Measurements from ENCODE around the gene ADAMTS6. TPM values are rescaled to one million over a fixed set of nuclear protein-coding genes. Genes with fewer than 3 reads are reported as not detected.
"Not testable (repeated sequence)": the region's sequence is repeated elsewhere in the genome, so short reads cannot be mapped to it uniquely, and the experiment has no call there.

Gene ADAMTS6
- total RNA-seq, 1 donor from 2014 or later = 0.88 TPM

DNA sequence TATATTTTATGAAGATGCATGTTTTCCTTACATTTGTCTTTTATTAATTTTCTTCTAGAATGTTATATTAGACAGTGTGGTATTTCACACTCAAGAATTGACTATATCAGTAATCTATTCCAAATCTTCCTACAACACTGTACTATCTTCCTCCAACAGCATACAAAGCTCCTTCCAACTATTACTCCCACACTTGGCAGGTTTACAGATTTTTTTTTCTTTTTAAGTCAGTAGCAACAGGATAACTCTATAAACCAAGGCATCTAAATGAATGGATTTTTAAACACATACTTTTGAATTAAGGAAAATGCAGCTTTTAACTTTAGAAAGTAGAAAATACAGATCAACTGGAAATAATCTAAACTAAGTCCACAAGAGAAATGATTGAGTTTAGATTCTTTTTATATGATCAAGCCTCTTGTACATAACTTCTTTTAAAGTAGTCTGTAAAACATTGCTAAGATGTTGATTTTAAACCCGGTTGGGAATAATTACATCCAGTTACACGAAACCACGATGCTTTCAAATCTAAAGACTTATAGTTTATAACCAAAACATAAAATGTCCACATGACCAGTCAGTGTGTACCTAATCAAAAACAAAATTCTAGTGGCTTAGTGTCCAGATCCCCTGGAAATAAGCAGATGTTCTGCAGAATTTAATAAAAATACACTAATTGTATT, 281.6 kb downstream of the ADAMTS6 start:
- intact Hi-C loops (cut with micrococcal nuclease) = no loop called here

DNA sequence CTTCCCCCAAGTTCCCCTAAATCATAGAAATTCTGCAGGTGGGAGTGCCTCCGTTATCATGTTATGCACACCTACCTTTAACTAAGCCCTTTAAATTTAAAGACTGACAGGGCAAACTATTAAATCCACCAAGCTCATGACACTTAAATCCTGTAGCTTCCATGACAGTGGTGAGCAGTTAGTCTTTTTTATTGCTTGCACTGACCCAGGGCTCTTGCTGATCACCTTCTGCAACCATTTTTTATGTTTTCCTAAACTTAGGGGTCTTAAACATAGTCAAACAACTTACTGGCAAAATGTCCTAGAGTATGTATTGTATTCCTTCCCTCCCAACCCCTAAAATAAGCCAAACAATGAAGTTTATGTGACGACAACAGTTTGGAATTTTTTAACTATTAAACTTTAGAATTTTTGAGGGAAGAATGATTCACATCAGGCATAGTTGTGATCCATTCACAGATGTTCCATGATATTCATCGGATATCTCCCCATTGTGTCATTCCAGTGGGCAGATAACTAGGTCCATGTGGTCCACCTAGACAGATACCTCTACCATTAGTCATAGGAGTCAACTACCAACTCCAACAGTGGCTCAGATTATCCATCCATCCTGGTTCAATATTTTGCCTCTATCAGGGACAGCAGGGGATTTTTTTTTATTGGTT, 283.1 kb downstream of the ADAMTS6 start:
- intact Hi-C loops (cut with micrococcal nuclease) = no loop called here

DNA sequence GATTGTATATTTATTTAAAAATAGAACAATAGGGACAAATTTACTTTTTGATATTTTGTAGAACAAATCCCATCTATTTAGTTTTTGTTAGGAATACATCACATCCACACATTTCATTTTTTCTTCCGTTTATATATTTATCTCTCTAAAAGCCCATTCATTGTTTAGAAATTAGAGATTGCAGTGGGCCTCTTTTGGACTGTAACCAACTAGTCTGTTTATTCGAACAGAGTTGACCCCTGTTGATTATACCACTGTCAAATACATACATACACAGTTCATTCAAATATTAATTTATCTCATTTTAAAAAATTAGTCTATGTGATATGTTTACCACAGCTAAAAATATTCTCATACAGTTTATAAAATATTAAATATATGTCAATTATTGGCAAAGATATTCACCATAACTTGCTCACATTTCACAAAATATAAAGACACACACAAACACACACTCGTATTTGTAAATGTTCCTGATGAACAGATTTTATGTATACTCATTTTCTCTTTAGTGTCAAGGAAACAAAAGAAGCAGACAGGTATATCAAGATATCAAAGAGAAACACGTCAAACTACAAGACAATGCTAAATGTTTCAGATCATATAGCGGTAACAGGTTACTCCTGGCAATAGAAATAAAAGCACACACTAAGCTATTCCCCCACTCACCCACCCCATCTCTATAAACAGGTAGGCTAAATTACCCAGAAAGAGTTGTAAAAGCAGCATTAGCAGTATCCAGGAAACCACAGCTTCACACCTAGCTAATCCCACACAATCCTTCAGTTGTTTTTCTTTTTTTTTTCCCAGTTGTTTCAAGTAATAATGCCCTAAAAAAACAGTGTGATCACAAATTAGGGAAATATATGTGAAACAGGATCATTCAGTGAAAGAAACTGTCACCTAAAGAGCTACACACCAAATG, 283.9 kb downstream of the ADAMTS6 start:
- intact Hi-C loops (cut with micrococcal nuclease) = no loop called here

DNA sequence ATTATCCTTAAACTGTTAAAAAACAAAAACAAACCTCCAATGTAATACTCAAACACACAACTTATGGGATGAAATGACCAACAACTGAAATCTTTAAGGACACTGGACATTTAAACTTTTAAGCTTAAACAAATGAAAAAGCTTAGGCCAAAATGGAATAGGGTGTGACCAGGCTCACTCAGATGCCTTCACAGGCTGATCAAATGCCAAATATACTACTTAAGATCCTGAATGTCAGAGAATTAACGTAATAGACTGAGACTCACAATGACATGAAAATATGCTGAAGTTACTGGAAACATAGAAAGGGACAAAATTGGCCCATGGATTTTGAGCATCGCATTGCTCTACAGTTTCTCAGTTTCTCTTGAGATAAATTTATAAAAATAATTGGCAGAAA, 286.8 kb downstream of the ADAMTS6 start:
- intact Hi-C loops (cut with micrococcal nuclease) = loop anchor here (5.0 kb wide), 1 partner anchor 383 kb away; no protein-coding TSS in a partner anchor

DNA sequence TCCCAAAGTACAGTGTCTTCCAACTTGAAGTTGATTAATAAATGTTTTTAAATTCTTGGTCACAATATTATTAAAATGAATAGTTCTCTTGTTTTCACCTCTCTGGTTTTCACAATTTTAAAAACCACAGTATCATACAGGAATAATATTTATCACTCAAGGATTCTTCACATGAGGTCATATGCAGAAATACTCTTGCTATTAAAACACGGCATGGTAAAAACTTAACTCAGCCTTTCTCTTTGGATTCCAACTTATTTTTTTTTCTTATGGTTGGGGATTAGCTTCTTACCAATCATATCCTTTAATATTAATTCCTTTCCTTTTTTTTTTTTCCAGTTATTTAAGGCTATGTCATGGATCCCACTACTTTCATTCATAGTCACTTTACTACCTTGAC, 289.4 kb downstream of the ADAMTS6 start:
- intact Hi-C loops (cut with micrococcal nuclease) = loop anchor here (5.0 kb wide), 1 partner anchor 380 kb away; no protein-coding TSS in a partner anchor

DNA sequence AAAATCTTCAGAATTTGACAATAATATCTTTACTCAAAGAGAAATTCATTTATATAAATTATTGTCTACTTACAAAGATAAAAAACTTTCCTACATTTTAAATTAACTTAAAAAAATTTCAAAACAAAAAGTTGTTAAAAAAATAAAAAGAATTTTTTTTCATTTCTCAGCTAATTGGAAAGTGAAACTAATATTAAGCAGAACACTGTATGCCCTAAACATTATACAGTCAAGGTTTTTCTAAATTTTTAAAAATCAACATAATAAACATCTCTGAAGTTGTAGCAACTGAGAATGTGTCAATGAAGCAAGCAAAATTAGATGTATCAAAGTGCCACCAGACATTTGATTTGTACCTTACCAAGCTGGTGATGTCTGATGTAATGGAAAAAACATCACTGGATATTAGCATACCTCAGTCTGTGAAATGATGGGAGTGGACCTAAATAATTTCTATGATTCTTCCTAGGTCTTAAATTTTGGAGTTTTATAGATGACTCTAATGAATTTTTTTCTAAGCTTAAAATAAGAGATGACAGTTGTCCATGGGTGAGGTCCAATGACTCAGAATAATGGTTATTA, 290.1 kb downstream of the ADAMTS6 start:
- intact Hi-C loops (cut with micrococcal nuclease) = loop anchor here (5.0 kb wide), 1 partner anchor 379 kb away; no protein-coding TSS in a partner anchor

DNA sequence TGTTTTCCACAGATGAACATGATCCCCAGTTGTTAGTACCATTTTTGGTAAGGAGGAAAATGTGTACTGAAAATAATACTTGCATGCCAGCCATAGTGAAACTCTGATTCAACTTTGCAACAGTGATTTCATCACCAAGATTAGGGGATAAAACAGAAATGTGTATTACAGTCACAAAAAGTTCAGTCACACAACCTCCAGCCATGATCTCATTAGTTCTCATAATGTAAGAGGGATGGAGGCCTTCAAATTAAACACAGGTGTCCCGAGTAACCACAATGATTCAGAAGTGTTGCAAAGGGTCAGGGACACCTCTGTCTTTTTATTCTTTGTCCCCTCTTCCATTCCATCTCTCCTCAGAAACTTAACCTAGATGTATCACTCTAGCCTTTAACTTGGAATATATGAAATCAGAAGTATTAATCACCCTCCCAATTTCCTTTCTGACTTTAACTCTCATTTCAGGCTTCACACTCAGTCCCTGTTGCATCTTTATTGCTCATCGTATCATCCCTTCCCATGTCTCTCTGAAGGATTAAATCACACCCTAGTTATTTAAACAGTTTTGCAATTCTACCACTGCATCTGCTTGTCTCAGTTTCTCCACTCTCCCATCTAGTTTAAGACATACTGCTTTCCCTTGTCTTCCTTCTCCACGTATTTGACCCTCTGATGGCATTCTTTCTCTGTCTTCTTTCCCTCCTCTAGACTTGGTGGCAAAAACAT, 291.2 kb downstream of the ADAMTS6 start:
- intact Hi-C loops (cut with micrococcal nuclease) = loop anchor here (5.0 kb wide), 1 partner anchor 378 kb away; no protein-coding TSS in a partner anchor

DNA sequence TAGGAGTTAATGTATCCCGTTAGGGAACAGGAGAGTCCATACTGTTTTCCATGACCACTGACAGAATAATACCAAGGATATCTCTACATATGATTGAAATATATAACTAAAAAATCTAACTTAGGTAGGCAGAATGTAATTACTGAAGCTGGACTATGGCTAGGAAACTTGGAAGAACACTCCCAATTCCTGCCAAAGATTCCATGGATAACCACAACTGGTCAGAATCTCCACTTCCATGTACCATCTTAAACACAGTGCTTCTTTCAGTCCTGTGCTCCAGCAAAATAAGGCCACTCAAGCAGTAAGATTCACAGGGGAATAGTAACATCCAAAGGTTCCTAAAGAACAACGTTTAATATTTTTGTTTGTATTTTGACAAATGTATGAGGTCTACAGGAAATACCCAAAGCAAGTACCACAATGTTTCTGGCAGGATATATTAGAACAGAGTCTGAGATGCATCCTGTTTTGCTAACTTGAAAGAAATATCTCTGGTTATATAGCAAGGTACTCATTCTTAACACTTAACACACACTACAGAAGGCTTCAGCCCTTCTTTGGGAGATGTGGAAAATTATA, 295.0 kb downstream of the ADAMTS6 start:
- intact Hi-C loops (cut with micrococcal nuclease) = no loop called here

DNA sequence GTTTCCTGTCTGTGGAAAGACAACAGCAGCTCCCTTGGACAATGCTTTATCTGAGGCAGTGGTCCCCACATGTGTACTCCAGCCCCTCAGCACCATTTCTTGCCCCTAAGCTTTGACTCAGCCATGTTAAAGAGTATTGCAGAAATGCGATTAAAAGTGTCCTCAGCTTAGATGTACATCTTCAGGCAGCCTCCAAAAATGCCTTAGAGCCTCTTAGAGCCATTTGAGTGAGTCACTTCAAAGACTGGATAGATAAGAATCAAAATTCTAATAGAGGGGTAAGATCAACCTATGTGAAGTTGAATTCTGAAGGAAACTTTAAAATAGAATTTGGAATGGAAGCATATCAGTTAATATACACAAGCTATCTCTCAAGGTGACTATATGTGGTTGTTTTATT, 296.3 kb downstream of the ADAMTS6 start:
- intact Hi-C loops (cut with micrococcal nuclease) = no loop called here

DNA sequence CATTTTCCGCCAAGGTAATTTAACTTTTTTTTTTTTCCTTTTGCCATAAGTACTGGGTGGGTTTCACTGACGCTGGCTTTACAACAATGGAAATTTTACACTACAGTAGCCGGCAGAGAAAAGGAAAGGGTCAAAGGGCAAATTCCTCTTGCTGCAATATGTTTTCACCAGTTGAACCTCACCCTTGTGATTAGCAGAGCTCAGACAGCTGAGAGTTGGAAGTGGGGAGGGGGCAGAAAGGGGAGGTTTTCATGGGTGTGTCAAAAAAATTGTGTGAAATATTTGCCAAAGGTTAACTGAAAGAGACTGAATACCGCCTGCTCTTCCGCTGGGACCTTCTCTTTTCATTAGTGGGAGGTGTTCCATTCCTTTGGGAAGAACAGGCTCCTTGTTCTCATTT, 296.9 kb downstream of the ADAMTS6 start:
- intact Hi-C loops (cut with micrococcal nuclease) = no loop called here

DNA sequence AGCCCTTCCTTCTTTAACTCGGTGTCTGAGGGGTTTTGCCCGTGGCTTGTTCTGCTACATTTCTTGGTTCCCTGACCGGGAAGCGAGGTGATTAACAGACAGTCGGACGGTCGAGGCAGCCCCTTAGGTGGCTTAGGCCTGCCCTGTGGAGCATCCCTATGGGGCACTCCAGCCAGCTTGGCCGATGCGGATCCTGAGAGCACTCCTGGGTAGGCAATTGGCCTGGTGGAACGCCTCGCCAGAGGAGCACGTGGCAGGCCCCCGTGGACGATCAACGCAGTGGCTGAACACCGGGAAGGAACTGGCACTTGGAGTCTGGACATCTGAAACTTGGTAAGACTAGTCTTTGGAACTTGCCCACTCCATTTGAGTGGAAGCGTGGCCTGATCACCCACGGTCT, 307.5 kb downstream of the ADAMTS6 start:
- intact Hi-C loops (cut with micrococcal nuclease) = not testable (repeated sequence)

DNA sequence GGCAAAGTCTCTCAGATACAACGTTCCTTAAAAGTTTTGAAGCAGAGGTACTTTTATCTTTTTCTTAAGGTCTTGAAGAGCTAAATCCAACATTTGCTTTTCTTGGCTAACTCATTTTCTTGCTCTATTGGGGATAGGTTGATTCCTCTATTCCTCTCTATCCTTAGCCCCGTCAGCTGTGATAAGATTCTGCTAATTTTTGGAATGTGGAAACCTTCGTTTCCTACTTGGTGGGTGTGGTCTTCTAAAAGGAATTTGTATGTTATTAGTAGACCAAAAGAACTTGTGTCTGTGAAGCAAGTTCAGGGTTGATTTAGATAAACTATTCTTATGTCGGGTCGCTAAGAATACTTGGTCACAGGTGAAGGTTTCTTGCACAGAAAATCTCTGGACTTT, 308.6 kb downstream of the ADAMTS6 start:
- intact Hi-C loops (cut with micrococcal nuclease) = no loop called here

DNA sequence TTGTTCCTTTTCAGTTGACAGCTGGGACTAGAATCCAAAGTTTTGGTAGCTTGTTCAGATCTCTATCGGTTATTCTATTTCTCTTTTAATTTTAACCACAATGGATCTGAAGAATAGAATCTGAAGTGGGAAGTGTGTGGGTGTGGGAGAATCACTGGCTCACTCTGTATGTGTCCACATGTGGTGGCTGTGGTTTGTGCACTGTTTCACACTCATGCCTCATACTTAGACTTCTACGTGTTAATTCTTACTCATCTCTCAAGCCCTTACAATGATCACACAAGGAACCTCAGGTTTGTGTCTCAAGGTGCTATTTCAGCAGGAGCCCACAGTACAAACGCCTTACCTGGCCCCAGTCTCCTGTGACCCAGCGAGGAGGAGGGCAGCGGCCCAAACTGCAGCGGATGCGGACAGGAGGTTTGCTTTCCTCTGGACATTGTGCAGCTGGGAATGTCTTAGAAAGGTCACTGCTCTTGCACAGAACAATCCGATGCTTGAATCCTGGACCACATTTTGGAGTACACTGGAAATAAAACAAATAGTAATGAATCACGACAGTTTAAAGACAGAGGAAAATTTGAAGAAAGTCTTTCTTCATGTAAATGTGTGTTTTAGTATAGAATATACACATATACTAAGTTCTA, 309.1 kb downstream of the ADAMTS6 start:
- intact Hi-C loops (cut with micrococcal nuclease) = no loop called here

DNA sequence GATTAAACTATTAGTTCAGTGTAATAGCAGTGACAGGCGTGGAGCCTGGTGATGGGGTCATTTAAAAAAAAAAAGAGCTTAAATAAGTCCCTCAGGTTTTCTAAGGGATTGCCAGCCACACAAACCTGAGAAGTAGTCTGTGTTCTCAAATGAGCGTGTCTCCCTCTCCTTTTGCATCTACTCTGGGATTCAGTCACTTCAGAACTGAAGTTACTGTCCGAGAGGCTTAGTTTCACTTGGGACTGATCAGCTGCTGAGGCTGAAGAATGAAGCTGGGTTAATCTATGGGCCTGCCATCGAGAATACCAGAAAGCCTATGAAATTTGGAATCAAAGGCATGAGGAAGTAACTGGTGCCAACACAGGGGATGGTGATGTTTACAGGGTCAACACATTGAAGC, 310.1 kb downstream of the ADAMTS6 start:
- intact Hi-C loops (cut with micrococcal nuclease) = no loop called here

DNA sequence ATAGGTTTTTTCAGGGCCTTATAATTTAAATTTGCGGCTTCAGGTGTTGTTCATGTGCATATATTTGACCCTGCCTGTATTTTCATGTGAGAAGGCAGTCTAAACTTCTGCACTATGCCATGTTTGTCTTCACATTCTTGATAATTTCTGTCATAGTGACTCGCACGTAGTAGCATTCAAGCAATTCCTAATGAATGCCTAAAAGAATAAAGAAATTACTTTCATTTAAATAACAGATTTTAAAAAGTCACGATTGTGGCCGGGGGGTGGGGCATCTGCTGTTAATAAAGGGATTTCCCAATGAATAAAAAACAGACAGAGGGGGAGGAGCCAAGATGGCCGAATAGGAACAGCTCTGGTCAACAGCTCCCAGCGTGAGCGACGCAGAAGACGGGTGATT, 318.0 kb downstream of the ADAMTS6 start:
- intact Hi-C loops (cut with micrococcal nuclease) = no loop called here

DNA sequence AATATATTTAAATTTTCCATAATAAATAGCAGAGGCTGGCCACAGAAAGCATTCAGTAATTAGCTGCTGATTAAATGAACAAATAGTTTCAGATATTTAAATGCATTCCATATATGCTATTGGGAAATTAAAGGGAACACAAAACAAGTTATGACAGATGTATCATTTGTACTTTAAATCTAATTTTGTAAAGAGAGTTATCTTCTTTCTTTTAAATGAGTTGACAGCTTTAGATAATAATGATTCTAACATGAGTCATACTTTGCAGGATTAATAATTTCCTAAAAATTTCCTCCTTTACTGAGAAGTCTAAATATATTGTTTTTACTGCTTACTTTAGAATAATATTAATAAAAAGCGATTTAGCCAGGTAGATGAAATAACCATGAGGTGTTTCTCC, 320.1 kb downstream of the ADAMTS6 start:
- intact Hi-C loops (cut with micrococcal nuclease) = no loop called here

DNA sequence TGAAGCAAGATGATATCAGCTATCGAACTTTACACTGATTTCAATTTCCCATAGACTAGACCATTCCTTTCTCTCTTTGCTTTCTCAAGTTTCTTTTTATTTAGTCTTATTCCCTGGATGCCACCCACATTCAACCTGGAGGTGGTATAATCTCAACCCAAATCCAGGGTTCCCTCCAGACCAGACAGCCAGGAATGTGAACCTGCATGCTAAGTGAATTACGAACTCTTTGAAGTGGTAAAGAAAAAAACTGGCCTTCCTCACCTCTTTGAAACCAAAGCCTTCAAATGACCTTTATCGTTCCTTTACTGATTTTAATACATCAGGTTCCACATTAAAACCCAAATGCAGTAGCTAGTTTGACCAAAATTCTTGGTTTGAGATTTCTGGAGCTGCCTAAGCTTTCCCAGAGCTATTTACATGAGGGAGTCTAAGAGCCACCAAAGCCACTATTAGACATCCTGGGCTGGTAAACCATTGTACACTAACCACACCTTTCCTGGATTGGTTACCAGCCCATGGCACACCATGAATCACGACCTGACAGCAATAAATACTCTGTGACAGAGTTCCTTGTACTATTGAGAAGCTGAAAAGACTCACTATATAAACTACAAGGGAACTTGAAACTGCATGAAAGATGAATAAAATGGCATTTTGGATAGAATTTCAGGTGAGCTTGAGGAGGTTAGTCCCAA, 323.7 kb downstream of the ADAMTS6 start:
- intact Hi-C loops (cut with micrococcal nuclease) = no loop called here

DNA sequence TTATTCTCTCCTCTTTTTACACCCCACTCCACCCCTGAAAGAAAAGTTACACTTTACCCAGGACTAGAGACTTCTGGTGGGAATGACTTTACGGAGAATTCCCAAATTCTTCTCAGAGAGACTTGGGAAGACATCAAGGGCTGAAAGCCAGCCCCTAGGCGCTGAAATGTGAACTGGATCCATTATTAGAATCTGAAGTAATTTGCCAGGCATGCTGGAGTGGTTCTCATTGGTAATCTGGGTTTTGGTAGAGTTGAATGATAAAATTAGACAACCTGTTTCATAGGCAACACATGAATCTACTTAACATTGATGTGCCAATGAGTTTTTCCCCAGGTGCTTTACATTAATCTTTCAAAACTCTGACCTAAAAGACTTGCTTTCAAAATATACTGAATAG, 324.8 kb downstream of the ADAMTS6 start:
- intact Hi-C loops (cut with micrococcal nuclease) = no loop called here

DNA sequence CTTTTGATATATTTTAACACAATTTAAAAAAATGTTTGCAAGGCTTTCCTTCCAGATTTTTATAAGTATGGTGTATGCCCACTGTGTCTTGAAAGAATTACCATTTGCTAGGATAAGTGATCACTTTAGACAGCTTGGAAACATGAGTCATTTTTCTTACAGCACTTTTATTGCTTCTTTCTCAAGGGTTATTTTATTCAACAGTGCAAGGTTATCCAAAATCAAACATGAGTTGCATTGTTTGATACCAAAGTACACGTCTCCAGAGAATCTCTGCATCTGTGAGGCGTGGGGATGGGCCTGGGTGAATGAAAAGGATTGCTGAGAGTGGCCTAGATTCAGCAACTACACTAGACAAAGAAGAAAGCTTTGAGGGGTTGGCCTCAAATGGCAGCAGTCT, 329.6 kb downstream of the ADAMTS6 start:
- intact Hi-C loops (cut with micrococcal nuclease) = no loop called here
